Limb (tissue), 2 donors: ENCODE results near the gene MATK.
"Not testable (repeated sequence)": the region's sequence is repeated elsewhere in the genome, so short reads cannot be mapped to it uniquely, and the experiment has no call there.

ENCODE experiments used
- DNase-seq, 2 donors: peaks; one replicate each; pipeline ENCODE4 v3.0.0-alpha.2; 2016; ENCODE audit errors: extremely low spot score in 2 of 2

Gene MATK

GRCh38 chr19:3771906-3772455 lies 14.2 kb downstream of the MATK start, which contains the start of gene RAX2:
TSS of gene RAX2 (minus strand) at chr19:3772228. CDS start at chr19:3771742, 486 bp downstream.
- no peak for DNase-seq

GRCh38 chr19:3771000-3771905 lies 14.9 kb downstream of the MATK start:
- no peak for DNase-seq

GRCh38 chr19:3770136-3770999 lies 15.8 kb downstream of the MATK start:
- no peak for DNase-seq

- no peak for DNase-seq
Measured at GRCh38 chr19:3769494-3769893, 16.7 kb downstream of the MATK start.

- no peak for DNase-seq
Measured at GRCh38 chr19:3768748-3769099, 17.5 kb downstream of the MATK start.

- DNase-seq: no peak
Measured at GRCh38 chr19:3768015-3768747, 18.0 kb downstream of the MATK start.

- no peak for DNase-seq
Measured at GRCh38 chr19:3767050-3767449, 19.1 kb downstream of the MATK start.

- no peak for DNase-seq
Measured at GRCh38 chr19:3766520-3766919, 19.7 kb downstream of the MATK start.

GRCh38 chr19:3765757-3766156 lies 20.4 kb downstream of the MATK start:
- DNase-seq: not testable (repeated sequence)

GRCh38 chr19:3765121-3765520 lies 21.1 kb downstream of the MATK start:
- DNase-seq: no peak

- DNase-seq: peak; percentile 99
Measured at GRCh38 chr19:3762501-3763459, 23.4 kb downstream of the MATK start, which contains the start of gene MRPL54. TSS of gene MRPL54 (plus strand) at chr19:3762682. CDS start at chr19:3762701, 19 bp downstream.

- DNase-seq: peak in 1 of 2 donors; percentile 1
Measured at GRCh38 chr19:3762130-3762473, 24.1 kb downstream of the MATK start.

- DNase-seq: peak; percentile 80 to 96
Measured at GRCh38 chr19:3761382-3762129, 24.6 kb downstream of the MATK start, which contains the start of gene APBA3. TSS of gene APBA3 (minus strand) at chr19:3761692. CDS start at chr19:3760264, 1,428 bp downstream.

GRCh38 chr19:3760871-3761361 lies 25.3 kb downstream of the MATK start:
- no peak for DNase-seq

GRCh38 chr19:3759482-3760254 lies 26.5 kb downstream of the MATK start:
- no peak for DNase-seq

GRCh38 chr19:3758297-3758696 lies 27.9 kb downstream of the MATK start:
- not testable (repeated sequence) for DNase-seq

- DNase-seq: not testable (repeated sequence)
Measured at GRCh38 chr19:3757705-3758104, 28.5 kb downstream of the MATK start.
